Stimulated activated CD4-positive, alpha-beta T cell treated with anti-CD3 and anti-CD28 coated beads, TNF-alpha, amount 100 ng/mL, for 1 hour (primary cell): ENCODE data around the gene STAT1.
"Not testable (repeated sequence)": the region's sequence is repeated elsewhere in the genome, so short reads cannot be mapped to it uniquely, and the experiment has no call there.

Source experiments
- DNase-seq, 3 donors: peaks; one replicate each; pipeline ENCODE4 v3.0.0-alpha.2; 2020; ENCODE audit warnings: low read depth in 3 of 3, low spot score in 1 of 3

The STAT1 gene

DNA sequence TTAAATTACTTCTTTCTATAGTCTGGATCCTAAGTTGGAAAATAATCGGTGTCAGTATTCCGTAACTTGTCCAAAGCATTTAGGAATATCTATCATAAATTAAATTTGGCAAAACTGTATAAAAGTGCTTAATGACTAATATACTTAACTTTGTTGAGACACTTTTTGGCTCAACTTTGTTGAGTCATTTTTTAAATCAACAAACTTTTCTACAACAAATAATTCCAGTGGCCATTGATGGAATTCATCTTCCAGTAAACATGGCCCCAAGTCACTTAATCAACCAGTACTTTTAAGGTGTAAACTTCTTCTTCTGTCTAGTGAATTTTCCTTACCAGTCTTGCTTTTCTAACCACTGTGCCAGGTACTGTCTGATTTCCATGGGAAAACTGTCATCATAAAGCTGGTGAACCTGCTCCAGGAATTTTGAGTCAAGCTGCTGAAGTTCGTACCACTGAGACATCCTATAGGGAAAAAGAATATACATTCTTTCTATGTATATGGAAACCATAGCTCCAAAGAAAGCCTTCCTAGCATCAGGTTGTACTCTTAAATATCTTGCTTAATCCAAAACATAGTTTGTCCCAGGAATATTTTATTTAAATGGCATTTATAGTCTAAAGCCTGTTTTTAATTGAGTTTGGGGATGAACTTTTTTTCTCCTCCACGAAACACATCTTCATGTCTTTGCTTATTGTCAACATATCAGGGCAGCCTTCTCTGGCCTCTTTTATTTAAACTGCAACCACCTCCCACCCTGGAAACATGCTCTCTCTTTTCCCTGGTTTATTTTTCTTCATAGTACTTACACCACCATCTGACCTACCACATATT lies 4.2 kb downstream of the STAT1 start:
- DNase-seq: no peak

DNA sequence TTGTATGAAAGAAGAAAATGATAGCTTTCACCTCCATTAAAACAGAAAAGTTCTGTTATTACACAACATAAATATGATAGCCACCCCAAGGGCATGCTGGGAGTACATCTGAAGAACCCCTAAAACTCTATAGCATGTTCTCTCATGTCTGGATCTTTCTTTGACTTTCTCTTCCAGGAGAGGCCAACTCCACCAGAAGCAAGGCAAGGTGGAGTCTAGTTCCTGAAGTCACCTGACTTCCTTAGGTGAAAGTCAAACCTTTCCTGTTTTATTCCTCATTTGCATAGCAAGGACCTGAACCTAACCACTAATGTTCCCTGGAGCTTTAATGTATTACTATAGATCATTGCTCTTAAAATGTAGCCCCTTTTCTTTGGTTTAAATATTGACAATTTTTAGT lies 5.7 kb downstream of the STAT1 start:
- no peak for DNase-seq

DNA sequence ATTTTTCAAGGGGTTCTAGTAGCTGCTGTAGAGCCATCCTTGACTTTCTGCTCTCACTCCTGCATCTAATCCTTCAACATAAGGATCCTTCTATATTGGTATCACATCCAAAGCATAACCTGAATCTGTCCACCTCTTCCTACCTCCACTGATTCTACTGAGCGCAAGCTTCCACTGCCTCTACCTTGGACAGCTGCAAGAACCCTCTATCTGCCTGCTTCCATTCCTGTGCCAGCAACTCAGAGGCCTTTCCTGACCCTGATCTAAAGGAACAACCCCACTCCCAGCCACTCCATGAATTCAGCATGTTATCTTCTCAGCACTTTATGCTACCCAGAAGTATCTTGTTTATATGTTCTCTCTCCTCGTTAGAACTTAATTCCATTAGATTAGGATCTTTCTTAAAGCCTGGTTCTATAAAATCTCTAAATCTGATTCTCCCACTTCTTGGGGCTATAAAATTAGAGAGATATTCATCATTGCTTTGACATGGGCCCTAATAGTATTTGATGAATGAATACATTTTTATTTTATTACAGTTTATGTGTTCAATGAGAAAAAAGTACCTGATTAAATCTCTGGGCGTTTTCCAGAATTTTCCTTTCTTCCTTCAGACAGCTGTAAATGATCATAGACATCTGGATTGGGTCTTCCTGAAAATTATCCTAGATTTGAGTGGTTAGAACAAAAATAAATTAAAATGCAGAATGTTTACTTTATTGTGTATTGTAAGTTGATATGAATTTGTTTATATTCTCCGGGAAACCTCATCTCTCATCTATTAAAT lies 6.8 kb downstream of the STAT1 start:
- DNase-seq: no peak

DNA sequence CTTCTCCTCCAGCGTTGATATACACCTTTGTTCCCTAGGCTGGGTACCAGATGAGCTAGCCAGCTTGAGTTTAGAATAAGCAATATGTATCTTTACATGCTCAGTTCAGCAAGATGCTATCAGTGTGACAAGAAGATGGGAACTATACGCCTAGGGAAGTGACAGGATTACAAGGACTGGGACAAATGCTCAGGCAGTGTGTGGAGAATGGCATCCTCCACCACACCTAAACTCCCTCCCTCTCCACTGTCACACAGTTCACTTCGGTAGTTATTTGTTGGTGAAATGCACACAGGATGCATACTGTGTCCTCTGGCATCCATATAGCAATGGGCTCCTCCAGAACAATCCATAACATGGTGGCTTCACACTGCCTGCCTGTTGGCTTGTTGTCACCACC lies 7.7 kb downstream of the STAT1 start:
- DNase-seq: no peak

- DNase-seq: no peak
Measured at GRCh38 chr2:191003405-191004309, 10.3 kb downstream of the STAT1 start.

DNA sequence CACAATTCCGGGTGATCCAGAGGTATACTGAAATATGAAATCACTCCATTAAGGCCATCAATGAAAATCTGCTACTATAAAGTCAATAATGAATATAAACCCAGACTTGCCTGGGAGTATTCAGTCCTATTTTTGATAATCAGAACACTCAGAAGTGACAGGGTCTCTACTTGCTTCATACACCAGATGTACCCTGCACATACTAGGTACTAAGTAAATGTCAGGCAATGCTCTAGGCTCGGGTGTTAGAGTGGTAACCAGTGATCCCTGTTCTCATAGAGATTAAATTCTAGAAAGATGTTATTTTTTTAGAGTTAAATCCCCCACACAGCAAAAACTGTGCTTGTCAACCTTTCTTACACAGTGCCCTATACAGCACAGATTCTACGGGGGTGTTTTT lies 12.3 kb downstream of the STAT1 start:
- no peak for DNase-seq

- DNase-seq: no peak
Measured at GRCh38 chr2:191001032-191001431, 12.9 kb downstream of the STAT1 start.

GRCh38 chr2:190999949-191000665 lies 13.9 kb downstream of the STAT1 start:
- no peak for DNase-seq

DNA sequence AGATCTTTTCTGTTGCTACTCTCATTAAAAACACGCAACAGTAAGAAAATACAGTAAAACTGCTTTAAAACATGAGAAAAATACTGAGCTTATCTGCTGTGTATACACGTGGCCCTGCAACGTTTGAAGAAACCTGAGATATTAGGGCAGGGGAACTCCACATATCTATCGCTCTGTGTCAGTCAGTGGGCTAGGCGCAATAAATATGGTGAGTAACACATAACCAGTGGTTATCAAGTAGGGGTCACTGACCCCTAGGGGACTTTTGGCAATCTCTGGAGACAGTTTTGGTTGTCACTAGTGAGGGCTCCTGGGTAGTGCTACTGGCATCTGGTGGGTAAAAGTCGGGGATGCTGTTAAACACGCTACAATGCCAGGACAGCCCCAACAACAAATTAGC lies 14.9 kb downstream of the STAT1 start:
- no peak for DNase-seq

GRCh38 chr2:190997526-190998113 lies 16.4 kb downstream of the STAT1 start:
- no peak for DNase-seq

- DNase-seq: no peak
Measured at GRCh38 chr2:190996947-190997346, 17.0 kb downstream of the STAT1 start.

DNA sequence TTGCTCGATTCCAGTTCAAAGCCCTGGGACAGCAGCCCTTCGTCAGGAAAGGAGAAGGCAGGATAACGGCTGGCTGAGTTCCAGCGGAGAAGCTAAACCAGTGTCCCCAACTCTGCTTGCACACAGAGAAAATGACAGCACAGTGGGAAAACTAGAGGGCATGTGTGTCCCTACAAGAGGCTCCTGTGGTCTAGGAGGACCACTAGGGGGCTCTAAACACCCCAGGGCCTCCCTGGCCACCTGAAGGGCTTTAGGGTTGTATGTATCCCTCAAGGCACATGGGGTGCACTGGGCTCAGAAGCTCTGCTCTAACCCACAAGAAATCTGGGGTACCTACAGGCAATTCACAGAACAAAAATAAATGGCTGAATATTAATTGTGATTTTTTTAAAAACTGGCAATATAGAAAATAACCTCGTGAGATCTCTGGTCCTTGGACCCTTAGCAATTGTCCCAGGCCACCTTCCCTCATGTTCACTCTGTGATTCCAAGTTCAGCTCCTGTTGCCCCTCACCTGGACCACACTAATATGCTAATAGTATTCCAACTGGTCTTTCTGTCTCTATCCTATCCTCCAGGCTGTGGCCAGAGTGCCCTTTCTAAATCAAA lies 17.5 kb downstream of the STAT1 start:
- no peak for DNase-seq

DNA sequence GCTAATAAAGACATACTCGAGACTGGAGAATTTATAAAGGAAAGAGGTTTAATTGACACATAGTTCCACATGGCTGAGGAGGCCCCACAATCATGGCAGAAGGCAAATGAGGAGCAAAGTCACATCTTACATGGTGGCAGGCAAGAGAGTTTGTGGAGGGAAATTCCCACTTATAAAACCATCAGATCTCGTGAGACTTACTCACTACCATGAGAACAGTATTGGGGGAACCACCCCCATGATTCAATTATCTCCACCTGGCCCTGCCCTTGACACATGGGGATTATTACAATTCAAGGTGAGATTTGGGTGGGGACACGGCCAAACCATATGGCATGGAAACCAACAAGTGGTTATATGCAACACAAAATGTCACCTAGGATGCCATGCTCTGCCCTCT lies 18.7 kb downstream of the STAT1 start:
- DNase-seq: not testable (repeated sequence)

DNA sequence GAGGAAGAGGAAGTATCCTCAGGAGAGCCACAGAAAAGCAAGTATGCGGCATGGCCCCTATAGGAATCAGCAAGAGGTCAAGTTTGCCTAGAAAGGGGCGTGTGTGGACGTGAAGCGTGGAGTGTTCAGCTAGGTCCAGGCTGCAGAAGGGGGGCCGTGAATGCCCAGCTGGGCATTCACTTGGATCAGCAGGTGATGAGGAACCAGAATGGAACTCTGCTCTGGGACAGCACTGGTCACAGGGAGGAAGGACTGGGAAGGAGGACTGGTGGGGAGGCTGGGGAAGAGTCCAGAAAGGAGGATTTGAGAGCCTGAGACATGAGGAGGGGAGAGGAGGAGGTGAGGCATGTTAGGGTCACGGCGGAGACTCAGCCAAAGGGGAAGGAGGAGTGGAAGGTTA lies 19.8 kb downstream of the STAT1 start:
- no peak for DNase-seq

DNA sequence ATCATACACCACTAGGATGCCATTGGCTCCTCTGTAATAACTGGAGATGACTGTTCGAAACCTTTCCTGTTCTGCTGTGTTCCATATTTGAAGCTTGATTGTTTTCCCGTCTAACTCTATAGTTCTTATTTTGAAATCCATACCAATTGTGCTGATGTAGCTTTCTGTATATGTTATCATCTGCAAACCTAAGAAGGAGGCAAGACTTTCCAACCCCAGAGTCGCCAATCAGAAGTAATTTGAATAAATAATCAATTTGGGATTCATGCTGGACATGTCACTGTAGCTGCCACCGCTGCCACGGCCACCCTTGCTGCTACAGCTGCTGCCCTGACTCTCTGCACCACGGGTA lies 20.7 kb downstream of the STAT1 start:
- DNase-seq: no peak

- no peak for DNase-seq
Measured at GRCh38 chr2:190990132-190990531, 23.8 kb downstream of the STAT1 start.

GRCh38 chr2:190988910-190989309 lies 25.1 kb downstream of the STAT1 start:
- no peak for DNase-seq

DNA sequence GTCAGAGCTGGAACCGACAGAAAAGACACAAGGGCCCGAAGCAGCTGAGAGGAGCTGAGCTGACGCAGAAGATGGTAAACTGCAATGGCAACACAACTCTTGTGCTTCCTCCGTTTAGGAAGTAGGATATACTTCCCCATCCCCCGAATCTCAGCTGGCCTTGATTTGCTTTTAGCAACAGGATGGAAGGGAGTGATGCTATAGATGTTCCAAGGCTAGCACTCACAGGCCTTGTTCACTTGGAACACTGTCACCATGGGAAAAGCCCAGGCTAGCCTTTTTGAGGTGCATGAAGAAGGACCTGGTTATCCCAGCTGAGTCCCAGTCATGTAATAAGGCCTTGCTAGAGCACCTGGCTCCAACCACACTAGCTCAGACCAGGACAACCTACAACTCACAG lies 26.0 kb downstream of the STAT1 start:
- DNase-seq: no peak

GRCh38 chr2:190987116-190987515 lies 26.9 kb downstream of the STAT1 start:
- DNase-seq: no peak
